ENCODE results near the gene KLF12. TPM values are rescaled to one million over a fixed set of nuclear protein-coding genes. Genes with fewer than 3 reads are reported as not detected.

Gene KLF12
- total and polyA plus RNA-seq, 2 experiments from 2014 or later: 12.8 to 19.8 TPM

DNA sequence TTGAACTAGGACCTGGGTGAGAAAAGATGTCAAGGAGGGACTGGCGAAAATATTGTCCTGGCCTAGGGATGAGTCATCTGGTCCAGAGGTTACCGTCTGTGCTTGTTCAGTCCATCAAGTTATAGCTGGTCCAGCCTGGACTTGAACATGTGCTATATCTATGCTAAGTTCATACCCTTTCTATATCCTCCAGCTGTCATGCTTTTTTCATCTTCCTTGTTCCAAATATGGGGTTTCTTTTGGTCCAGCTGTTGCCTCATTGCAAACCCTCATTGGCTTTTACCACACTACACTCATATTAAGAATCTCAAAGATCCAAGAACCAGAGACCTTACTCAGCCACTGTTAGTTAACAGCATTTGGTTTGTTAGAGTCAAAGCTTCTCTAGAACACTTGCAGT lies 19.1 kb upstream of the KLF12 start:
- WGBS, 2 experiments (ENCODE audit: low coverage in 1 of 2, low lambda C conversion rate in 2 of 2, missing lambda C conversion rate in 2 of 2): 100% methylated on average over 2 of the region's 2 CpGs
- no peak overlapping the region for H3K4me2 ChIP-seq (ENCODE audit: unreplicated experiment)
- H3K9ac ChIP-seq: no peak overlapping the region
- in situ Hi-C loops (cut with MboI): no loop called here
- H3K9me3 ChIP-seq (ENCODE audit: low read depth): no peaks in the 10 kb centered on the region
- no peak for DNase-seq
- H3F3A ChIP-seq (ENCODE audit: insufficient read depth): no peaks in the 10 kb centered on the region
- no peak overlapping the region for H2AFZ ChIP-seq
- H3K36me3 ChIP-seq (ENCODE audit: low read depth): no peaks in the 10 kb centered on the region
- no peaks in the 10 kb centered on the region for H3K4me1 ChIP-seq (ENCODE audit: insufficient read depth)
- H4K20me1 ChIP-seq (ENCODE audit: insufficient read depth): no peaks in the 10 kb centered on the region
- TF ChIP-seq EZH2 (IDR thresholded peaks at IDR 0.05; ENCODE audit: insufficient read depth, poor library complexity, severe bottlenecking) (no peak), EZH2phosphoT487 (IDR thresholded peaks at IDR 0.05; ENCODE audit: insufficient read depth, low read depth) (no peak)
- no peak overlapping the region for H3K27ac ChIP-seq
- H3K27me3 ChIP-seq (replicated peaks; ENCODE audit: insufficient read depth): no peaks in the 10 kb centered on the region
- H3K79me2 ChIP-seq (ENCODE audit: insufficient read depth): no peaks in the 10 kb centered on the region
- H3K9me2 ChIP-seq (ENCODE audit: insufficient read depth): no peaks in the 10 kb centered on the region
- no peak overlapping the region for H3K4me3 ChIP-seq

DNA sequence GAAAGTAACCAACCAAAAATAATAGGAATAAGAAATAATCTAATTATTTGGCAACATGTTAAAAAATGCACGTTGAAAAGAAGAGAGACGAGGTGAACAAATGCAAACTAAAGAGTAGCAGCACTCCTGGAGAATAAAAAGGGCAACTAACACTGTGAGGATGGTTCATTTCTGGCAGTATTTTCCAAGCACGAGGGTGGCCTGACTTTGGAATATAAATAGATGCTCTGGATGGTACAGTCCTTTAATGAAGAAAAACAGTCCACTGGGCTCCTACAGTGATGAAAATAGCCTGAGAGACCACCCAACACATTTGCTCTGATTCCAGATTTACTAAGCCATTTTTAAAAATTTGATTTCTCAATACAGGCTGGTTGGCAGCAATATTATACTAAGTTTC lies 17.7 kb upstream of the KLF12 start:
- Histone ChIP-seq H3K9me2 (ENCODE audit: insufficient read depth) (no peaks in the 10 kb centered on the region), H3K79me2 (ENCODE audit: insufficient read depth) (no peaks in the 10 kb centered on the region), H3K4me2 (ENCODE audit: unreplicated experiment) (no peak overlapping the region), H3K4me1 (ENCODE audit: insufficient read depth) (no peaks in the 10 kb centered on the region), H4K20me1 (ENCODE audit: insufficient read depth) (no peaks in the 10 kb centered on the region), H3K9ac (no peak overlapping the region), H3K27me3 (replicated peaks; ENCODE audit: insufficient read depth) (no peaks in the 10 kb centered on the region), H3K36me3 (ENCODE audit: low read depth) (no peaks in the 10 kb centered on the region), H3F3A (ENCODE audit: insufficient read depth) (no peaks in the 10 kb centered on the region), H3K27ac (no peak overlapping the region), H3K9me3 (ENCODE audit: low read depth) (no peaks in the 10 kb centered on the region), H3K4me3 (no peak overlapping the region), H2AFZ (no peak overlapping the region)
- WGBS, 2 experiments (ENCODE audit: low coverage in 1 of 2, low lambda C conversion rate in 2 of 2, missing lambda C conversion rate in 2 of 2): 49 to 56% methylated on average over 3 of the region's 3 CpGs
- in situ Hi-C loops (cut with MboI): no loop called here
- DNase-seq: no peak
- TF ChIP-seq EZH2phosphoT487 (IDR thresholded peaks at IDR 0.05; ENCODE audit: insufficient read depth, low read depth) (no peak), EZH2 (IDR thresholded peaks at IDR 0.05; ENCODE audit: insufficient read depth, poor library complexity, severe bottlenecking) (no peak)

DNA sequence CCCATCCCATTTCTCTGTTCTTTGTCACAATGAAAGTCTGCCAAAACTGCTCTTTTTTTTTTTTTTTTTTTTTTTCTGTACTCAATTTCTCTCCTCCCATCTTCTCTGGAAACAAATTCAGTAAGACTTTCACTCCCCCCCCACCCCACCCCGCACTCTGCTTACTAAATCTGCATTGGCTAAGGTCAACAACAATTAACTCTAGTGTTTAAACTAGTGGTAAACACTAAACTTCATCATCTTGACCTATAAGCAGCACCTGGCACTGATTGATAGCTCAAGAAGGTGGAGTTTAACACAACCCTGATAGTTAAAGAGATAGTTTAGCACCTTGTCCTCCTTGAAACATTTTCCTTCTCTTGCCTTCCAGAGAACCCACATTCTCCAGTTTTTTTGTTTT lies 14.1 kb upstream of the KLF12 start:
- WGBS, 2 experiments (ENCODE audit: low coverage in 1 of 2, low lambda C conversion rate in 2 of 2, missing lambda C conversion rate in 2 of 2): 24 to 50% methylated on average over 1 of the region's 1 CpG
- Histone ChIP-seq H3K9me2 (ENCODE audit: insufficient read depth) (no peaks in the 10 kb centered on the region), H3K4me1 (ENCODE audit: insufficient read depth) (peaks cover 6% of the 10 kb centered on the region; the same call in 1 of the 2 replicates), H3K79me2 (ENCODE audit: insufficient read depth) (no peaks in the 10 kb centered on the region), H2AFZ (no peak overlapping the region), H3K4me2 (ENCODE audit: unreplicated experiment) (no peak overlapping the region), H3K4me3 (no peak overlapping the region), H3K27me3 (replicated peaks; ENCODE audit: insufficient read depth) (no peaks in the 10 kb centered on the region), H3K27ac (no peak overlapping the region), H4K20me1 (ENCODE audit: insufficient read depth) (no peaks in the 10 kb centered on the region), H3K9ac (no peak overlapping the region), H3F3A (ENCODE audit: insufficient read depth) (no peaks in the 10 kb centered on the region), H3K36me3 (ENCODE audit: low read depth) (no peaks in the 10 kb centered on the region), H3K9me3 (ENCODE audit: low read depth) (no peaks in the 10 kb centered on the region)
- TF ChIP-seq EZH2 (IDR thresholded peaks at IDR 0.05; ENCODE audit: insufficient read depth, poor library complexity, severe bottlenecking) (no peak), EZH2phosphoT487 (IDR thresholded peaks at IDR 0.05; ENCODE audit: insufficient read depth, low read depth) (no peak)
- DNase-seq: peak; percentile 17
- in situ Hi-C loops (cut with MboI): no loop called here

DNA sequence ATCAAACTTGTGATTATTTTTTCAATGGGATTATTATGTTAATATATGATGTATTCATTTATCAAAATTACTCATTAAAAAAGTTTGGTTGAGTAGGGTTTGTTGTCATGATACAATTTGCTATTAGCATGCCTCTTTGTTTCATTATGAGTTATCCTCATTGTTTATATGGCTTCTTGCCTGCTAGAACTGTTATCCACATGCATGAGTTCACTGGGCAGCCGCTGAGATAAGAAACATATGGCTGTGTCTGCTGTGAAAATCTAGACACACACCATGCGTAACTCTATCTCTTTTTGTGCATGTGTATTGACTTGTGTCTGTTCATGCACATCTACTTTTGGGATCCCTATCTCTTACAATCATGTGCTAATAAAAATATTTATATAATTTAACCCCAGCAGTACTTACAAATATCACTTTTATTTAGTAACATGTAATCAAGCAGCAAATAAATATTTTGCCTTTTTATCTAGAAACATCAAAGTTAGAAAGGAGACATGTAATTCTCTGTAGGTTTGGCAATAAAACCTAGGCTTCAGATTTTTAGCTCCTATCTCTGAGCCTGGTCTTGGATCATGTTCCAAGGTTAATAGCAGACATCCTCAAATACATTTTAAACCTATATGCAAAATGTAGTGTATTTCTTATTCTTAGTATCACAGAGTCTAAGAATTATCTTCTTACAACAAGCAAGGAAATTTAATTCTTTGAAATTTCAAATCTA lies 11.2 kb upstream of the KLF12 start:
- H3K4me1 ChIP-seq (ENCODE audit: insufficient read depth): peaks cover 6% of the 10 kb centered on the region; the same call in 1 of the 2 replicates
- H3K9ac ChIP-seq: no peak overlapping the region
- no peaks in the 10 kb centered on the region for H3K36me3 ChIP-seq (ENCODE audit: low read depth)
- H3K4me2 ChIP-seq (ENCODE audit: unreplicated experiment): no peak overlapping the region
- H3F3A ChIP-seq (ENCODE audit: insufficient read depth): no peaks in the 10 kb centered on the region
- H3K27me3 ChIP-seq (replicated peaks; ENCODE audit: insufficient read depth): no peaks in the 10 kb centered on the region
- DNase-seq: peak; percentile 62
- no peaks in the 10 kb centered on the region for H3K9me2 ChIP-seq (ENCODE audit: insufficient read depth)
- in situ Hi-C loops (cut with MboI): no loop called here
- H4K20me1 ChIP-seq (ENCODE audit: insufficient read depth): no peaks in the 10 kb centered on the region
- 25 to 34% methylated on average over 2 of the region's 2 CpGs for WGBS, 2 experiments (ENCODE audit: low coverage in 1 of 2, low lambda C conversion rate in 2 of 2, missing lambda C conversion rate in 2 of 2)
- H3K4me3 ChIP-seq: no peak overlapping the region
- H3K9me3 ChIP-seq (ENCODE audit: low read depth): no peaks in the 10 kb centered on the region
- TF ChIP-seq EZH2phosphoT487 (IDR thresholded peaks at IDR 0.05; ENCODE audit: insufficient read depth, low read depth) (no peak), EZH2 (IDR thresholded peaks at IDR 0.05; ENCODE audit: insufficient read depth, poor library complexity, severe bottlenecking) (no peak)
- H2AFZ ChIP-seq: no peak overlapping the region
- no peaks in the 10 kb centered on the region for H3K79me2 ChIP-seq (ENCODE audit: insufficient read depth)
- H3K27ac ChIP-seq: no peak overlapping the region
